Smooth muscle cell (in vitro differentiated cells): ENCODE results near the gene EHD1. TPM values are rescaled to one million over a fixed set of nuclear protein-coding genes. Genes with fewer than 3 reads are reported as not detected.
A peak's percentile ranks its signal among the peaks of the same experiment; 100 is the strongest.

ENCODE experiments used
- DNase-seq: peaks from one replicate; lab custom pipeline; 2025; ENCODE audit not compliant: unreplicated experiment; lab: John Stamatoyannopoulos, UW
- H2AFZ ChIP-seq: fragments of 200-600 bp; sonication (generic); 2 replicates; pipeline ENCODE4 v1.6.0; 2016; ENCODE audit warnings: antibody characterized with exemption, low read depth, mild to moderate bottlenecking
- H3F3A ChIP-seq: fragments of 200-600 bp; sonication (generic); 2 replicates; pipeline ENCODE4 v1.6.0; 2017; ENCODE audit warnings: antibody characterized with exemption, low read depth
- H3K27ac ChIP-seq: fragments of 200-600 bp; sonication (generic); 2 replicates; pipeline ENCODE4 v1.5.1; 2016; ENCODE audit warnings: low read depth, mild to moderate bottlenecking
- H3K27me3 ChIP-seq: fragments of 200-600 bp; sonication (generic); 2 replicates; pipeline ENCODE4 v1.6.1; 2016; ENCODE audit warnings: low read depth, mild to moderate bottlenecking
- H3K36me3 ChIP-seq: fragments of 200-600 bp; sonication (generic); 2 replicates; pipeline ENCODE4 v1.5.1; 2016; ENCODE audit warnings: low read depth
- H3K4me1 ChIP-seq: fragments of 200-600 bp; sonication (generic); 2 replicates; pipeline ENCODE4 v1.5.1; 2016; ENCODE audit warnings: low read depth
- H3K4me2 ChIP-seq: fragments of 200-600 bp; sonication (generic); 2 replicates; pipeline ENCODE4 v1.6.0; 2016; ENCODE audit warnings: mild to moderate bottlenecking
- H3K4me3 ChIP-seq: fragments of 200-600 bp; sonication (generic); 2 replicates; pipeline ENCODE4 v1.5.1; 2016; ENCODE audit warnings: mild to moderate bottlenecking
- H3K79me2 ChIP-seq: fragments of 200-600 bp; sonication (generic); 2 replicates; pipeline ENCODE4 v1.6.0; 2016; ENCODE audit warnings: low read depth, mild to moderate bottlenecking
- H3K9ac ChIP-seq: fragments of 200-600 bp; sonication (generic); 2 replicates; pipeline ENCODE4 v1.6.0; 2016; ENCODE audit warnings: low read depth
- H3K9me3 ChIP-seq: fragments of 200-600 bp; sonication (generic); replicated peaks from 2 replicates; pipeline ENCODE4 v1.5.1; 2016; ENCODE audit warnings: low read depth
- H4K20me1 ChIP-seq: fragments of 200-600 bp; sonication (generic); 2 replicates; pipeline ENCODE4 v1.6.0; 2016; ENCODE audit warnings: low read depth
- CTCF ChIP-seq: fragments of 200-600 bp; sonication (generic); IDR thresholded peaks from 2 replicates; pipeline ENCODE4 v1.5.1; 2017; ENCODE audit warnings: borderline replicate concordance, mild to moderate bottlenecking, antibody characterized with exemption; ENCODE audit not compliant: insufficient read depth, poor library complexity, severe bottlenecking
- WGBS: methylation state at CpG from one replicate; pipeline ENCODE4 v1.1.7; 2016; ENCODE audit warnings: low lambda C conversion rate; 5-methylcytosine and 5-hydroxymethylcytosine counted together
- polyA plus RNA-seq: library from polyadenylated mRNA; unstranded; fragments of >200 nt; fragmentation: Nextera tagmentation; extraction: Ambion mirVana; gene quantifications from 2 replicates; pipeline ENCODE4 v1.2.1, GENCODE V29; 2016
- total RNA-seq: library from RNA; depleted of rRNA; stranded (reverse); fragments of >200 nt; gene quantifications from 2 replicates; pipeline ENCODE4 v1.2.3, GENCODE V29; 2014

EHD1 gene
- total and polyA plus RNA-seq, 2 experiments from 2014 or later = 42.8 to 59.8 TPM

GRCh38 chr11:64864135-64864472, 14.3 kb downstream of the EHD1 start:
- no peak for DNase-seq
- Histone ChIP-seq H3K27ac (peak overlapping the region; percentile 89), H3K4me2 (peak overlapping the region; percentile 77), H3F3A (peaks cover 15% of the 10 kb centered on the region), H3K27me3 (no peaks in the 10 kb centered on the region), H3K9me3 (no peaks in the 10 kb centered on the region), H3K36me3 (no peaks in the 10 kb centered on the region), H3K4me3 (no peak overlapping the region), H3K9ac (no peak overlapping the region), H4K20me1 (peaks cover 85% of the 10 kb centered on the region), H3K4me1 (peaks cover 34% of the 10 kb centered on the region), H3K79me2 (peaks cover 80% of the 10 kb centered on the region), H2AFZ (no peak overlapping the region)
- TF ChIP-seq CTCF = no peak
- WGBS = 80% methylated on average over 9 of the region's 9 CpGs

GRCh38 chr11:64863391-64864060, 14.9 kb downstream of the EHD1 start:
- Histone ChIP-seq H4K20me1 (peaks cover 79% of the 10 kb centered on the region), H3K36me3 (no peaks in the 10 kb centered on the region), H3K27me3 (no peaks in the 10 kb centered on the region), H3K79me2 (peaks cover 85% of the 10 kb centered on the region), H3K9me3 (no peaks in the 10 kb centered on the region), H3K4me2 (peak overlapping the region; percentile 77), H3K9ac (no peak overlapping the region), H3K4me3 (no peak overlapping the region), H3K4me1 (peaks cover 34% of the 10 kb centered on the region), H3K27ac (peak overlapping the region; percentile 89), H2AFZ (no peak overlapping the region), H3F3A (peaks cover 15% of the 10 kb centered on the region)
- no peak for DNase-seq
- no peak for TF ChIP-seq CTCF
- 88% methylated on average over 23 of the region's 23 CpGs for WGBS

GRCh38 chr11:64862987-64863390, 15.4 kb downstream of the EHD1 start:
- Histone ChIP-seq H3K4me2 (no peak overlapping the region), H3K4me1 (peaks cover 34% of the 10 kb centered on the region)

More at GRCh38 chr11:64862987-64863390, 15.4 kb downstream of the EHD1 start:
- H3K36me3 ChIP-seq = no peaks in the 10 kb centered on the region
- no peak overlapping the region for H3K9ac ChIP-seq
- H3K9me3 ChIP-seq = no peaks in the 10 kb centered on the region
- peak overlapping the region; percentile 89 for H3K27ac ChIP-seq
- TF ChIP-seq CTCF = no peak
- peaks cover 83% of the 10 kb centered on the region for H3K79me2 ChIP-seq
- no peaks in the 10 kb centered on the region for H3K27me3 ChIP-seq
- DNase-seq = no peak
- WGBS = 84% methylated on average over 9 of the region's 9 CpGs
- no peak overlapping the region for H2AFZ ChIP-seq
- peaks cover 74% of the 10 kb centered on the region for H4K20me1 ChIP-seq
- peaks cover 15% of the 10 kb centered on the region for H3F3A ChIP-seq
- no peak overlapping the region for H3K4me3 ChIP-seq
